GM21381 (cell line): ENCODE data around the gene ARHGAP11A.
"Not testable (repeated sequence)": the region's sequence is repeated elsewhere in the genome, so short reads cannot be mapped to it uniquely, and the experiment has no call there.

ENCODE experiments used
- ATAC-seq: cut with Tn5 transposase; IDR thresholded peaks from one replicate; pipeline ENCODE4 v1.9.1; 2021; ENCODE audit warnings: mild to moderate bottlenecking, moderate library complexity; ENCODE audit not compliant: unreplicated experiment

Gene ARHGAP11A

GRCh38 chr15:32615051-32615870 is at the start of gene ARHGAP11A:
Gene ARHGAP11A (plus strand): TSS chr15:32615504. CDS start chr15:32616212, 708 bp downstream.
- ATAC-seq: peak; percentile 64

- not testable (repeated sequence) for ATAC-seq
Observed at GRCh38 chr15:32568988-32569387, 46.3 kb upstream of the ARHGAP11A start.

- ATAC-seq: not testable (repeated sequence)
Observed at GRCh38 chr15:32578482-32578881, 36.8 kb upstream of the ARHGAP11A start.

GRCh38 chr15:32585844-32586243 is 29.5 kb upstream of the ARHGAP11A start:
- ATAC-seq: not testable (repeated sequence)

GRCh38 chr15:32593151-32593550 is 22.2 kb upstream of the ARHGAP11A start, which contains the start of gene GOLGA8N:
Gene GOLGA8N (plus strand): TSS chr15:32593456.
- not testable (repeated sequence) for ATAC-seq

GRCh38 chr15:32609518-32609917 is 5.8 kb upstream of the ARHGAP11A start:
- ATAC-seq: not testable (repeated sequence)

- ATAC-seq: not testable (repeated sequence)
Observed at GRCh38 chr15:32610719-32611118, 4.6 kb upstream of the ARHGAP11A start.

- peak; percentile 28 for ATAC-seq
Observed at GRCh38 chr15:32614712-32615050, 623 bp upstream of the ARHGAP11A start.

GRCh38 chr15:32615871-32616426 is 645 bp downstream of the ARHGAP11A start:
- peak; percentile 8 for ATAC-seq

- no peak for ATAC-seq
Observed at GRCh38 chr15:32636410-32636809, 21.1 kb downstream of the ARHGAP11A start.

GRCh38 chr15:32636908-32637567 is 21.7 kb downstream of the ARHGAP11A start:
- no peak for ATAC-seq

GRCh38 chr15:32637704-32638103 is 22.4 kb downstream of the ARHGAP11A start:
- no peak for ATAC-seq

- ATAC-seq: no peak
Observed at GRCh38 chr15:32641517-32642059, 26.3 kb downstream of the ARHGAP11A start, which contains the start of gene SCG5. Gene SCG5 (plus strand): TSS chr15:32641710. CDS start chr15:32643593, 1,883 bp downstream.

- no peak for ATAC-seq
Observed at GRCh38 chr15:32642667-32643435, 27.5 kb downstream of the ARHGAP11A start.

GRCh38 chr15:32643907-32644445 is 28.7 kb downstream of the ARHGAP11A start:
- ATAC-seq: no peak

- no peak for ATAC-seq
Observed at GRCh38 chr15:32646291-32646690, 31.0 kb downstream of the ARHGAP11A start.

- no peak for ATAC-seq
Observed at GRCh38 chr15:32649342-32649741, 34.0 kb downstream of the ARHGAP11A start.

GRCh38 chr15:32651229-32651837 is 36.0 kb downstream of the ARHGAP11A start:
- peak; percentile 84 for ATAC-seq

- ATAC-seq: no peak
Observed at GRCh38 chr15:32652178-32652577, 36.9 kb downstream of the ARHGAP11A start.

- no peak for ATAC-seq
Observed at GRCh38 chr15:32656091-32656490, 40.8 kb downstream of the ARHGAP11A start.
